ENCODE measurements around the gene ADAM12.

DNA sequence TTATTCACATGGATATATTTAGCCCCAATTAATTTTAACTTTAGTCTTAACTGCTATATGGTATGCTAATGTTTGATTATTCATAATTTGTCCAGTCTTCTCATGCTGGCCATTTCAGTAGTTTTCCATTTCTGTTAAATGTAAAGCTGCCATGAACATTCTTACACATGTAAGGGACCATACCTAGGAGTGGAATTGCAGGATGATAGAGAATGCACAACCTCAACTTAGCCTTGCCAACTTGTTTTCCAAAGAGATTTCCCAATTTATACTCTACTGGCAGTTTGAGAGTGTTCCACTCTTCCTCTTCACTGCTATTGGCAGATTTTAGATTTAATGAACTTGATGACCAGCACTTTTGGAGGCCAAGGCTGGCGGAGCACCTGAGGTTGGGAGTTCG, 423.7 kb downstream of the ADAM12 start:
- no peak for TF ChIP-seq POLR2AphosphoS5 (IDR thresholded peaks at IDR 0.05; ENCODE audit: borderline replicate concordance, low read depth, low read length)
- no peak for TF ChIP-seq EZH2 (IDR thresholded peaks at IDR 0.05)

Measured in SK-N-MC (cell line).